OCI-LY7 (cell line): ENCODE data around the gene CCBE1. TPM values are rescaled to one million over a fixed set of nuclear protein-coding genes. Genes with fewer than 3 reads are reported as not detected.

Experiments
- BruUV-seq: library from RNA; stranded (reverse); fragments of 400-500 nt; replicated peaks from 2 replicates; lab custom pipeline; 2021; lab: Mats Ljungman, UMichigan
- CTCF ChIA-PET: fragments of 300-600 bp; sonication (Branson Sonifier 250); formaldehyde crosslinking; loops from one replicate; lab custom pipeline; 2022; ENCODE audit warnings: antibody characterized with exemption; ENCODE audit not compliant: unreplicated experiment; lab: Charles Lee
- POLR2A ChIA-PET: fragments of 300-600 bp; sonication (Branson Sonifier 250); formaldehyde crosslinking; loops from one replicate; lab custom pipeline; 2022; ENCODE audit warnings: antibody characterized with exemption; lab: Charles Lee
- DNase-seq: peaks from one replicate; pipeline ENCODE4 v3.0.0-alpha.2; 2015; ENCODE audit warnings: low spot score
- H2AFZ ChIP-seq: fragments of 200-600 bp; sonication (generic), shearing (Covaris generic); 2 replicates; pipeline ENCODE4 v1.6.1; 2014; ENCODE audit warnings: mild to moderate bottlenecking, antibody characterized with exemption, low read length, moderate library complexity
- H3K27ac ChIP-seq: fragments of 200-600 bp; sonication (generic); 2 replicates; pipeline ENCODE4 v1.5.1; 2014; ENCODE audit warnings: mixed run types, low read depth, mild to moderate bottlenecking, moderate library complexity, low read length, inconsistent platforms; ENCODE audit not compliant: poor library complexity, severe bottlenecking
- H3K36me3 ChIP-seq: fragments of 200-600 bp; sonication (generic); 2 replicates; pipeline ENCODE4 v1.6.1; 2014; ENCODE audit warnings: mild to moderate bottlenecking, antibody characterized with exemption, low read length, moderate library complexity, mixed read lengths; ENCODE audit not compliant: insufficient read depth
- H3K4me1 ChIP-seq: fragments of 200-600 bp; sonication (generic); 2 replicates; pipeline ENCODE4 v1.5.1; 2014; ENCODE audit warnings: mild to moderate bottlenecking, low read length; ENCODE audit not compliant: insufficient read depth, poor library complexity, severe bottlenecking
- H3K4me2 ChIP-seq: fragments of 200-600 bp; sonication (generic); 2 replicates; pipeline ENCODE4 v1.6.1; 2014; ENCODE audit warnings: mild to moderate bottlenecking, low read length
- H3K4me3 ChIP-seq: fragments of 200-600 bp; sonication (generic); 2 replicates; pipeline ENCODE4 v1.5.1; 2014; ENCODE audit warnings: mild to moderate bottlenecking, low read depth, low read length; ENCODE audit not compliant: poor library complexity, severe bottlenecking
- H3K79me2 ChIP-seq: fragments of 200-600 bp; sonication (generic); 2 replicates; pipeline ENCODE4 v1.6.1; 2016; ENCODE audit warnings: low read depth, mild to moderate bottlenecking, low read length, moderate library complexity, mixed read lengths; ENCODE audit not compliant: insufficient read depth
- H3K9me2 ChIP-seq: fragments of 200-600 bp; sonication (generic); 2 replicates; pipeline ENCODE4 v1.6.1; 2016; ENCODE audit warnings: mild to moderate bottlenecking, low read length, mixed read lengths; ENCODE audit not compliant: insufficient read depth
- H3K9me3 ChIP-seq: fragments of 200-600 bp; sonication (generic); 2 replicates; pipeline ENCODE4 v1.6.1; 2014; ENCODE audit warnings: mild to moderate bottlenecking, mixed run types, low read length, mixed read lengths
- H4K20me1 ChIP-seq: fragments of 200-600 bp; sonication (generic); 2 replicates; pipeline ENCODE4 v1.6.1; 2014; ENCODE audit warnings: mild to moderate bottlenecking, antibody characterized with exemption, low read length, moderate library complexity, mixed read lengths; ENCODE audit not compliant: insufficient read depth
- CTCF ChIP-seq: fragments of 200-600 bp; sonication (generic); conservative IDR thresholded peaks from 2 replicates; pipeline ENCODE4 v1.5.1; 2014; ENCODE audit warnings: mild to moderate bottlenecking, antibody characterized with exemption, low read length, moderate library complexity, mixed read lengths
- EZH2phosphoT487 ChIP-seq: fragments of 200-600 bp; sonication (generic); IDR thresholded peaks from 2 replicates; pipeline ENCODE4 v1.6.1; 2018; ENCODE audit warnings: low read depth, borderline replicate concordance, mild to moderate bottlenecking, mixed run types, antibody characterized with exemption, low read length, moderate library complexity, mixed read lengths
- intact Hi-C: fragments of 100-400 bp; cut with micrococcal nuclease; formaldehyde crosslinking; loops from one replicate; pipeline ENCODE4 v1.10.0; 2022; ENCODE audit not compliant: unreplicated experiment
- total RNA-seq, 2 experiments: library from RNA; depleted of rRNA in 1 of 2; stranded (reverse); fragments of >200 nt in 1 of 2; shearing (Covaris generic) in 1 of 2; gene quantifications; 2 replicates each; pipeline ENCODE4 v1.2.3, GENCODE V29; 2014 to 2022

Gene CCBE1
- total RNA-seq, 2 experiments from 2014 or later = 0.16 to 0.70 TPM

- intact Hi-C loops = no loop called here
- CTCF ChIA-PET = no interaction called here
- Histone ChIP-seq H3K9me3 (no peaks in the 10 kb centered on the region), H3K4me3 (no peak overlapping the region), H3K36me3 (no peaks in the 10 kb centered on the region), H3K4me2 (no peak overlapping the region), H3K79me2 (no peaks in the 10 kb centered on the region), H3K9me2 (no peaks in the 10 kb centered on the region), H4K20me1 (no peaks in the 10 kb centered on the region), H3K4me1 (no peaks in the 10 kb centered on the region), H2AFZ (no peak overlapping the region), H3K27ac (no peak overlapping the region)
- no TSS peak for BruUV-seq
- DNase-seq = no peak
- no peak for TF ChIP-seq CTCF
- TF ChIP-seq EZH2phosphoT487 = no peak
- POLR2A ChIA-PET = no interaction called here
Observed at GRCh38 chr18:59509481-59510442, 187.5 kb downstream of the CCBE1 start.

GRCh38 chr18:59505356-59505755, 191.9 kb downstream of the CCBE1 start:
- no peak for TF ChIP-seq EZH2phosphoT487
- TF ChIP-seq CTCF = no peak
- H3K4me2 ChIP-seq = no peak overlapping the region
- intact Hi-C loops = no loop called here
- no peak overlapping the region for H2AFZ ChIP-seq
- CTCF ChIA-PET = no interaction called here
- no peak overlapping the region for H3K4me3 ChIP-seq
- POLR2A ChIA-PET = interaction anchor here (0.6 kb wide), 1 partner anchor 15 kb away, joined by 3 read pairs; no protein-coding TSS in a partner anchor
- H3K4me1 ChIP-seq = no peaks in the 10 kb centered on the region
- no TSS peak for BruUV-seq
- no peak for DNase-seq
- no peaks in the 10 kb centered on the region for H3K79me2 ChIP-seq
- H4K20me1 ChIP-seq = no peaks in the 10 kb centered on the region
- no peaks in the 10 kb centered on the region for H3K9me2 ChIP-seq
- no peak overlapping the region for H3K27ac ChIP-seq
- H3K36me3 ChIP-seq = no peaks in the 10 kb centered on the region
- no peaks in the 10 kb centered on the region for H3K9me3 ChIP-seq
